HepG2 (cell line): ENCODE measurements around the gene EFEMP2. TPM values are rescaled to one million over a fixed set of nuclear protein-coding genes. Genes with fewer than 3 reads are reported as not detected.

Experiments
- ARHGAP35 ChIP-seq: sonication (generic); formaldehyde crosslinking; IDR thresholded peaks from 2 replicates; pipeline ENCODE4 v1.9.0; 2022; ENCODE audit warnings: mild to moderate bottlenecking, inconsistent platforms, moderate library complexity, missing genetic modification reagents, borderline replicate concordance
- CENPT ChIP-seq: sonication (generic); formaldehyde crosslinking; IDR thresholded peaks from 2 replicates; pipeline ENCODE4 v1.8.0; 2022; ENCODE audit warnings: low read depth, mild to moderate bottlenecking, moderate library complexity, missing genetic modification reagents
- E2F5 ChIP-seq: sonication (generic); formaldehyde crosslinking; conservative IDR thresholded peaks from 2 replicates; pipeline ENCODE4 v1.4.0; 2020; ENCODE audit warnings: missing genetic modification reagents
- ESRRA ChIP-seq: sonication (generic); formaldehyde crosslinking; IDR thresholded peaks from 2 replicates; pipeline ENCODE4 v1.5.1; 2020; ENCODE audit warnings: mild to moderate bottlenecking, low read depth, missing genetic modification reagents
- ETS1 ChIP-seq: sonication (generic); formaldehyde crosslinking; IDR thresholded peaks from 2 replicates; pipeline ENCODE4 v1.4.0; 2020; ENCODE audit warnings: missing genetic modification reagents
- GLMP ChIP-seq: sonication (generic); formaldehyde crosslinking; IDR thresholded peaks from 2 replicates; pipeline ENCODE4 v1.9.0; 2021; ENCODE audit warnings: missing genetic modification reagents, mild to moderate bottlenecking, borderline replicate concordance
- KLF15 ChIP-seq: sonication (generic); formaldehyde crosslinking; IDR thresholded peaks from 2 replicates; pipeline ENCODE4 v1.8.1; 2023; ENCODE audit warnings: borderline replicate concordance, mild to moderate bottlenecking, inconsistent platforms, missing genetic modification reagents, mixed read lengths
- KMT2A ChIP-seq: sonication (generic); formaldehyde crosslinking; IDR thresholded peaks from 2 replicates; pipeline ENCODE4 v1.4.0; 2020; ENCODE audit warnings: missing genetic modification reagents
- MAFG ChIP-seq: sonication (generic); formaldehyde crosslinking; IDR thresholded peaks from 2 replicates; pipeline ENCODE4 v1.5.1; 2020; ENCODE audit warnings: mild to moderate bottlenecking, missing genetic modification reagents
- MBNL3 ChIP-seq: fragments of 250-450 bp; sonication (Bioruptor Pico); conservative IDR thresholded peaks from 2 replicates; pipeline ENCODE4 v1.8.0; 2022; ENCODE audit warnings: mild to moderate bottlenecking, inconsistent platforms
- NFE2L2 ChIP-seq: fragments of 150-350 bp; IDR thresholded peaks from 2 replicates; pipeline ENCODE4 v1.6.1; 2014; ENCODE audit warnings: low read length
- PAXIP1 ChIP-seq: sonication (generic); formaldehyde crosslinking; conservative IDR thresholded peaks from 2 replicates; pipeline ENCODE4 v1.4.0; 2020; ENCODE audit warnings: mild to moderate bottlenecking, missing genetic modification reagents, moderate library complexity
- SKI ChIP-seq: fragments of 450-650 bp; IDR thresholded peaks from one replicate; pipeline ENCODE4 v1.6.1; 2018; ENCODE audit warnings: mild to moderate bottlenecking; ENCODE audit not compliant: partially characterized antibody
- SOX6 ChIP-seq, 2 experiments: fragments of 450-650 bp in 1 of 2; sonication (generic) in 1 of 2; formaldehyde crosslinking in 1 of 2; IDR thresholded peaks; 2 replicates each; pipeline versions ENCODE4 v1.4.0 to v1.6.1; 2017 to 2020; ENCODE audit warnings: antibody characterized with exemption in 1 of 2, mild to moderate bottlenecking in 1 of 2, missing genetic modification reagents in 1 of 2
- YY1 ChIP-seq: IDR thresholded peaks from 2 replicates; pipeline ENCODE4 v1.6.1; 2011; ENCODE audit warnings: low read length, low read depth, moderate library complexity, mild to moderate bottlenecking; ENCODE audit not compliant: insufficient read depth, insufficient replicate concordance
- ZGPAT ChIP-seq: IDR thresholded peaks from 2 replicates; pipeline ENCODE4 v1.6.1; 2016; ENCODE audit warnings: mild to moderate bottlenecking
- ZNF225 ChIP-seq: sonication (generic); formaldehyde crosslinking; IDR thresholded peaks from 2 replicates; pipeline ENCODE4 v1.4.0; 2020; ENCODE audit warnings: mild to moderate bottlenecking, missing genetic modification reagents
- ZNF44 ChIP-seq: sonication (generic); formaldehyde crosslinking; IDR thresholded peaks from 2 replicates; pipeline ENCODE4 v1.5.1; 2020; ENCODE audit warnings: mild to moderate bottlenecking, missing genetic modification reagents
- ZNF546 ChIP-seq: sonication (generic); formaldehyde crosslinking; conservative IDR thresholded peaks from 2 replicates; pipeline ENCODE4 v1.8.1; 2023; ENCODE audit warnings: mild to moderate bottlenecking, missing genetic modification reagents
- ZNF564 ChIP-seq: sonication (generic); formaldehyde crosslinking; IDR thresholded peaks from 2 replicates; pipeline ENCODE4 v1.8.1; 2023; ENCODE audit warnings: mild to moderate bottlenecking, missing genetic modification reagents
- polyA plus RNA-seq, 8 experiments: library from polyadenylated mRNA; depleted of rRNA in 3 of 8; stranded (reverse) in 7 of 8; unstranded in 1 of 8; fragments of >200 nt; fragmentation: Illumina TruSeq in 4 of 8; extraction: Trizol in 4 of 8; gene quantifications; 2 replicates each; pipeline versions ENCODE4 v1.2.1 to v1.2.3, GENCODE V29; 2011 to 2016; ENCODE audit warnings: low read depth in 4 of 8, missing spikeins in 1 of 8, mixed read lengths in 1 of 8; ENCODE audit not compliant: insufficient read depth in 1 of 8
- total RNA-seq, 5 experiments: library from RNA; depleted of rRNA; stranded (reverse); fragments of >200 nt; fragmentation: Illumina TruSeq; extraction: Trizol; gene quantifications; 2 replicates each; pipeline ENCODE4 v1.2.3, GENCODE V29; 2016; ENCODE audit warnings: low read depth in 1 of 5

Gene EFEMP2
- total and polyA plus RNA-seq, 2 of the 13 experiments (the other 11 are each of a cell fraction or from before 2014, with no cell fraction given), result 7.4 to 29.7 TPM

GRCh38 chr11:65899356-65900124 lies 26.9 kb upstream of the EFEMP2 start (continued):
- TF ChIP-seq E2F5 (no peak), ZNF564 (CRISPR knock-in tag) (no peak), CENPT (no peak), ZNF225 (no peak), ZNF44 (CRISPR knock-in tag) (0 out of 2 replicates have a peak, but pooled peaks have one; percentile 67), GLMP (CRISPR knock-in tag) (no peak), ZGPAT (peak; percentile 80), SKI (no peak), ZNF546 (CRISPR knock-in tag) (peak; percentile 10; the same call in 1 of the 2 replicates), ARHGAP35 (CRISPR knock-in tag) (peak; percentile 93; the same call in 1 of the 2 replicates), MBNL3 (CRISPR knock-in tag) (no peak), MAFG (CRISPR knock-in tag) (peak; percentile 92), KMT2A (CRISPR knock-in tag) (no peak; the same call in 1 of the 2 replicates), KLF15 (no peak), PAXIP1 (CRISPR knock-in tag) (no peak; the same call in 1 of the 2 replicates), NFE2L2 (peak; percentile 63), ETS1 (CRISPR knock-in tag) (no peak), YY1 (peak; percentile 48), SOX6 (IDR thresholded peaks at IDR 0.05) (no peak), SOX6 (CRISPR knock-in tag; IDR thresholded peaks at IDR 0.05) (no peak), ESRRA (CRISPR knock-in tag) (peak; percentile 19; the same call in 1 of the 2 replicates)
